GM10847 (cell line): ENCODE results near the gene LDLRAD1.
A peak's percentile ranks its signal among the peaks of the same experiment; 100 is the strongest.

Experiments
- POLR2A ChIP-seq: IDR thresholded peaks from 2 replicates; pipeline ENCODE4 v1.6.1; 2011; ENCODE audit not compliant: insufficient read length; ENCODE audit errors: extremely low read depth

LDLRAD1 gene, protein sequence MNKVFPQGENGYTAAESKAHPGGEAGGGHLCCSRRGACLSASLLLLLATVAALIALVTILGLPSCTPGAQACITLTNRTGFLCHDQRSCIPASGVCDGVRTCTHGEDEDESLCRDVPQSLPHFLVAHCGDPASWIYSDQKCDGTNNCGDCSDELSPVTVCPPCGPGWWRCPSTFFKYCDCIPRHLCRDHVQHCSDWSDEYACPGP

DNA sequence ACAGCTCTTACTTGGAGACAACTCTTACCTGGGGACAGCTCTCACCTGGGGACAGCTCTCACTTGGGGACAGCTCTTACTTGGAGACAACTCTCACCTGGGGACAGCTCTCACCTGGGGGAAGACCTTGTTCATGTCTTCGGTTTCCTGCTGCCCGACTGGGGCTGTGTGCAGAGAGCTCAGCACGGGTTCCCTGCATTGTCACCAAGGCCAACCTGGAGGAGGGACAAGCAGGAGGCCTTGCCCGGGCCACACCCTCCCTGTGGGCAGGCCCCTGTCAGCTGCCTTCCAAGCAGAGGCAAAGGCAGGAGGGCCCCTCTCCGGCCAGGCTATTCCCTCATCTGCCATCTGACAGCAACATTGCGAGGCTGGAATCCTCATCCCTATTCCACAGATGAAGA lies at the start of gene LDLRAD1:
Gene LDLRAD1, minus strand, starts transcription at position 208 of the 400 bp plus-strand sequence. Its CDS starts 74 bp downstream, at position 134.
- TF ChIP-seq POLR2A: no peak

DNA sequence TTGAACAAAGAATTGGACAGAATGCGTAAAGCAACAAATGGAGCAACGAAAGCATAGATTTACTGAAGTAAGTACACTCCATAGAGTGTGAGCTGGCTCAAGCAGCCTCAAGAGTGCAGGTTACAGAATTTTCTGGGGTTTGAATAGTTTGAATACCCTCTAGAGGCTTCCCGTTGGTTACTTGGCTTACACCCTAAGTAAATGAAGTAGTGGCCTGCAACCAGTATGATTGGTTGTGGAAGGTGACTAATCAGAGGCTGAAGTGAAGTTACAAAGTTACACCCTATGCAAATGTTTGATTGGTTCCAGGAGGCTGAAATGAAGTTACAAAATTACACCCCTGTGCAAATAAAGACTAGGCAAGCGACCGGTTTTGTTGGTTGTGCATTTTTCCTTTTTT lies 46.3 kb upstream of the LDLRAD1 start:
- TF ChIP-seq POLR2A: no peak

DNA sequence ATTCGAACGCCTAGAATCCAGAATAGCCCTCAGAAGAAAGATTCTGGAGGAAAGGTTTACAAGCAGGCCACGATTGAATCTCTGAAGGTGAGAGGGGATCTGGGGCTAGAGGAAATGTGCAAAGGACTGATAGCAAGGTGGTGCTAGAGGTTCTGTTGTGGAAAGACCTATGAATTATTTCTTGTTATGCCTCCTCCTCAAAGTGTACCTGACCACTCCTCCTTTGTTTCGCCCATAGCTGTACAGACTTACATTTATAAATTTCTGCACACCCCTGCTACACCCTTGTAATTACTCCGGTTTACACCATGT lies 36.4 kb upstream of the LDLRAD1 start:
- TF ChIP-seq POLR2A: no peak

DNA sequence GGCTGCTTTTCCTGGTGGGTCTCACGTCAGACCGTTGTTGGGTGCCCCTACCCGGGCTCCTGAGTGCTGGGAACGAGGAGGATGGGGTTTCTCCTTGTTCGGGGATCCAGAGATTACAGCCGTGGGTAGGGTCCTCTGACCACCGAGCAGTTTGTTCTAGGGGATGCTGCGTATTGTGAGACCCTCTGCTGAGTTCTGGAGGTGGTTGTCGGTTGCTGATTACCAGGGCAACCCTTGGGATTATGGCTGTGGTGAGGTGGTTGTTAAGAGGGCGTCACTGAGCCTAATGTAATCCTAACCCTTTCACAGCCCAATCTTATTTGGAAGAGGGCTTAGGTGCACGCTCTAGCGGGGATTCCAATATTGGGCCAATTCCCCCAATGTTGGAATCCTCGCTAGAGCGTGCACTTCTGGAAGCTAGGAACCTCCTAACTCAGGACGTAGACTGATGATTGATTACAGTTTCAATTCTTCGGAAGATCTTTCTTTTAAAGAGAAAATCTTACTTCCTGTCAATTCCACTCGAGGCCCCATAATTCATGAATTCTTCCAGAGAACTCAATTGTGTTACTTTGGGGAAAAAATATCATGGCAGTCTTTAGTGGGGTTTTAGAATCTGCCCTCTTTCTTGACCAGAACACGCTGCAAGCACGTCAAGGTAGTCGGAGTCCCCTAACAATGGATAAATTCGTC lies 35.9 kb upstream of the LDLRAD1 start:
- TF ChIP-seq POLR2A: no peak

DNA sequence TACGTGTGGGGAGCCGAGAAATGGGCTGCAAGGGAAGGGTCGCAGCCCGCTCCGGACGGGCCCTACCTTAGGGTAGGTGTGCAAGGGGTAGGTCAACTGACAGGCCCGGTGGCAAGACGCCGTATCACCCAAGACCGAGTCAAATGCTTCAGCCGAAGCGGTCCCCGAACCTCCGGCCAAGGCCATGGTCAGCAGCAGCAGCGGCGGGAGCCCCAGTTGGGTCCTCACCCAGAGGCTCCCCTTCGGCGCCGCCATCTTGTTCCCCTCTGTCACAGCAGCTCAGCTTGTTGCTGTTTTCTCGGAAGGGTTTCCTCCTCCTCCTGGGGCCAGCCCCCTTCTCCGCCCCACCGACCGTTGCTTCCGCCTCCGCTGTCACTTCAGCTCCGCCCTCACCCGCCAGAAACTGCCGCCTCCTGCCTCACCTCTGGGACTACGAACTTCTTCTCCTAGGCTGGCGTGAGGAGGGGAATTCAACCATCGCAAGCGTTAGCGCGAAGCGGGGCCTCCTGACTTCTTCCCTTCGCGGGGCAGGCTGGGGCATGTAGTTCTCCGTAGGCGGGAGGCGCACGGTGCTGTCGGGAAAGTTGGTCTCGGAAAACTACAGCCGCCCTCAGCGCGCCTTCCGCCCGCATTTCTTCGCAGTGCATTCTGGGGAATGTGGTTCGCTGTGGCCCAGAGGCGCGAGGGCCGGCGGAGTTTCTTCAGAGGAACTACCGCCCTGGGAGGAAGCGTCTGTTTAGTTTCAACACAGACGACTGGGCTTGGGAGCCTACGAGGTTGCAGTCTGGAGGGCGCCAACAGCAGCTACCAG lies 35.2 kb upstream of the LDLRAD1 start, which contains the start of the genes TCEANC2 and TMEM59:
Gene TCEANC2, plus strand, starts transcription at position 675 of the 811 bp plus-strand sequence. CDS start 815 bp downstream, outside the sequence.
Gene TMEM59, minus strand, starts transcription at position 271 of the 811 bp plus-strand sequence. Its CDS starts 16 bp downstream, at position 255.
- TF ChIP-seq POLR2A: peak; percentile 73

- TF ChIP-seq POLR2A: no peak
These were observed 34.5 kb upstream of the LDLRAD1 start for GRCh38 chr1:54052431-54052933.

GRCh38 chr1:54051933-54052430 lies 34.0 kb upstream of the LDLRAD1 start:
- no peak for TF ChIP-seq POLR2A

- TF ChIP-seq POLR2A: no peak
These were observed 29.7 kb upstream of the LDLRAD1 start for GRCh38 chr1:54047384-54048305.

DNA sequence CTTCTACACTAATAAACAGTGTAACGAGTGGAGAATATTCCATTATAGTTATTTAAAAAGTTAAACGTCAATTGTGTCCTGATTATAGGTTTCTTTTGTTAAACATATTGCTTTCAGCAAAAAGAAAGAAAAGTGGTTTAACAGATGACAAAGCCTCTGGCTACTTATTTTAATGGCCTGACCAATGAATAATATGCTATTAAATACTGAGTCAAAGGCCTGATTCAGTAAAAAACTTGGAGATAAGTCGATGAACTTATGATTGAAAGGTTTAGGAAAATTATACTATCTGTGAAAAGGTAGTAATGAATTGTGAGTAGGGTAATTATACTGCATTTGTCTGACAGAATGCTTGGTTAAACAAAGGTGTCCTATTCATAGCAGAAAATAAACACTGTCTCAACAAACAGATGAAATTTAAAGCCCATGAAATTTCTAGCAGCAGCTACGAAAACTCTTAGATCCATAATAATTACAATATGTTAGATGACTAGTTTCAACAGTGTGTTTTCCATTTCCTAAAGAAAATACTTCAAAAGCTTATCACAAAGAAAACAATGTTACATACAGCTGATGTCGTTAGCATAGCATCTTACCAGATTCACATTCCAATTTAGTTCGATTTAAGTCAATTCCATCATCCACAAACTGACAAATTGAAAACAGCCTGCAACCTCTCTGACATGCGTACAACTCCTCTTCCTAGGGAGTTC lies 28.8 kb upstream of the LDLRAD1 start:
- no peak for TF ChIP-seq POLR2A

DNA sequence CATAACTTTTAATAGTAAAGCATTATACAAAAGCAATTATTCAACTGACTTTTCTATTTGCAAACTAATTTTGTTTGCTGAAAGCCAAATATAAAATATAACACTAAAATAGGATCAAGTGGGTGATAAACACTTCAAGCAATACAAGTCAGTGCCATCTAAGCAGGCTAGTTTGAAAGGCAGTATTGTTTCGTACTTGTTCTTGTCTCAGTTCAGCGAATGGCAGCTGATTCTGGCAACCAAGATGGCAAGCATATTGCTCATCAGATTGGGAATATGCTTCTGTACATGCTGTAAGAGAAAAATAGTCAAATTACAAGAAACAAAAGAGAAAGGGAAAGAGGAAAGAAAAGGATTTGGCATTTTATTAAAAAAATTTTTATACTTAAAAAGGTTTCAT lies 27.5 kb upstream of the LDLRAD1 start:
- no peak for TF ChIP-seq POLR2A

- TF ChIP-seq POLR2A: no peak
These were observed 23.8 kb upstream of the LDLRAD1 start for GRCh38 chr1:54041806-54042205.

GRCh38 chr1:54037476-54037875 lies 19.5 kb upstream of the LDLRAD1 start:
- TF ChIP-seq POLR2A: no peak

- TF ChIP-seq POLR2A: no peak
These were observed 10.6 kb upstream of the LDLRAD1 start for GRCh38 chr1:54028306-54029251.
